AG04450 (cell line): ENCODE results near the gene COA6. TPM values are rescaled to one million over a fixed set of nuclear protein-coding genes. Genes with fewer than 3 reads are reported as not detected.

ENCODE experiments used
- polyA plus RNA-seq: library from polyadenylated mRNA; depleted of rRNA; stranded (reverse); fragments of >200 nt; gene quantifications from 2 replicates; pipeline ENCODE4 v1.2.3, GENCODE V29; 2011; rRNA removed

The COA6 gene
- polyA plus RNA-seq, 1 experiment, result 38.8 TPM

Other genes starting within 250 kb of the COA6 start
- gene TARBP1, start 105.7 kb downstream of the COA6 start, polyA plus RNA-seq, result 19.4 and 22.6 TPM in 2 replicates
- 20.3 and 28.6 TPM in 2 replicates for gene IRF2BP2, start 236.7 kb downstream of the COA6 start, polyA plus RNA-seq